Measurements from ENCODE around the gene ARID1B.

DNA sequence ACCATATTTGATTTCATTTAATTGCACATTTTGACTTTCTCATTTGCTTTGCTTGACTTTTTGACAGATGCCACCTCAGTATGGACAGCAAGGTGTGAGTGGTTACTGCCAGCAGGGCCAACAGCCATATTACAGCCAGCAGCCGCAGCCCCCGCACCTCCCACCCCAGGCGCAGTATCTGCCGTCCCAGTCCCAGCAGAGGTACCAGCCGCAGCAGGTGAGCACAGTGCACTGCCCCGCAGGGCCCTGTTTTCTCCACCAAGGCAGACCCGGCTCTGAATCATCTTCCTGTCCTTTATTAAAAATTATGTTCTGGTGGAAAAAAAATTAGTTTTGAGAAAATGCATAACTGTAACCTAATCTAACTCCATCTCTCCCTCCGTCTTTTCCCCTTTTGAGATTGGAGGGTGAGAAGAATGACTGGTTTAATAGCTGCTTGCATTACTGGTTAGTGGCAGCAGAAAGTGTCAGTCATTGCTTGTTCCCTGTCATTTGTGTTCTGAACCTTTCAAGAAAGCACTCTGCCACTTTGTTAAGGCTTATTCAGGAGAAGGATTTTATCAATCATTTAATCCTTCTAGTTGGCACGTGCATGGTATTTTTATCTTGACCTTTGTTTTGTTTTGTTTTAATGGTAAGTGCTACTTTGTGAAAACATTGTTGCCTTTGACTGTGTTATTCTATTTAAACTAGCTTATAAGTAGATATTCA, 124.3 kb downstream of the ARID1B start:
- TF ChIP-seq, protein P1, sequence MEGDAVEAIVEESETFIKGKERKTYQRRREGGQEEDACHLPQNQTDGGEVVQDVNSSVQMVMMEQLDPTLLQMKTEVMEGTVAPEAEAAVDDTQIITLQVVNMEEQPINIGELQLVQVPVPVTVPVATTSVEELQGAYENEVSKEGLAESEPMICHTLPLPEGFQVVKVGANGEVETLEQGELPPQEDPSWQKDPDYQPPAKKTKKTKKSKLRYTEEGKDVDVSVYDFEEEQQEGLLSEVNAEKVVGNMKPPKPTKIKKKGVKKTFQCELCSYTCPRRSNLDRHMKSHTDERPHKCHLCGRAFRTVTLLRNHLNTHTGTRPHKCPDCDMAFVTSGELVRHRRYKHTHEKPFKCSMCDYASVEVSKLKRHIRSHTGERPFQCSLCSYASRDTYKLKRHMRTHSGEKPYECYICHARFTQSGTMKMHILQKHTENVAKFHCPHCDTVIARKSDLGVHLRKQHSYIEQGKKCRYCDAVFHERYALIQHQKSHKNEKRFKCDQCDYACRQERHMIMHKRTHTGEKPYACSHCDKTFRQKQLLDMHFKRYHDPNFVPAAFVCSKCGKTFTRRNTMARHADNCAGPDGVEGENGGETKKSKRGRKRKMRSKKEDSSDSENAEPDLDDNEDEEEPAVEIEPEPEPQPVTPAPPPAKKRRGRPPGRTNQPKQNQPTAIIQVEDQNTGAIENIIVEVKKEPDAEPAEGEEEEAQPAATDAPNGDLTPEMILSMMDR (IDR thresholded peaks at IDR 0.05) = no peak
- no peak for TF ChIP-seq POLR2A (IDR thresholded peaks at IDR 0.05)
- no peak for TF ChIP-seq POLR2AphosphoS5 (IDR thresholded peaks at IDR 0.05)

All from prostate gland (tissue), 2 donors.